H9 (cell line): ENCODE results near the gene IGSF9B. TPM values are rescaled to one million over a fixed set of nuclear protein-coding genes. Genes with fewer than 3 reads are reported as not detected.

Experiments
- DNase-seq: peaks from one replicate; pipeline ENCODE4 v3.0.0-alpha.2; 2017
- H2AFZ ChIP-seq: one replicate; pipeline ENCODE4 v1.6.1; 2013; ENCODE audit warnings: mild to moderate bottlenecking, low read length, control low read depth, moderate library complexity
- H2AK5ac ChIP-seq: 2 replicates; pipeline ENCODE4 v1.6.1; 2013; ENCODE audit warnings: low read length, control low read depth, mixed read lengths; ENCODE audit not compliant: insufficient read length
- H2BK120ac ChIP-seq: one replicate; pipeline ENCODE4 v1.6.1; 2013; ENCODE audit warnings: low read depth, mild to moderate bottlenecking, low read length, control low read depth, inconsistent platforms; ENCODE audit not compliant: poor library complexity, severe bottlenecking
- H2BK12ac ChIP-seq: 2 replicates; pipeline ENCODE4 v1.6.1; 2013; ENCODE audit warnings: low read length, control low read depth, mixed read lengths, low read depth; ENCODE audit not compliant: insufficient read length
- H2BK15ac ChIP-seq: 2 replicates; pipeline ENCODE4 v1.6.1; 2013; ENCODE audit warnings: low read depth, low read length, control low read depth
- H2BK20ac ChIP-seq: one replicate; pipeline ENCODE4 v1.6.1; 2013; ENCODE audit warnings: low read depth, mild to moderate bottlenecking, low read length, control low read depth, inconsistent platforms; ENCODE audit not compliant: poor library complexity, severe bottlenecking
- H2BK5ac ChIP-seq: 2 replicates; pipeline ENCODE4 v1.6.1; 2013; ENCODE audit warnings: low read length, control low read depth, mixed read lengths; ENCODE audit not compliant: insufficient read length
- H3K14ac ChIP-seq: 2 replicates; pipeline ENCODE4 v1.6.1; 2013; ENCODE audit warnings: low read length, control low read depth; ENCODE audit not compliant: insufficient read depth
- H3K18ac ChIP-seq: 2 replicates; pipeline ENCODE4 v1.6.1; 2013; ENCODE audit warnings: low read depth, mild to moderate bottlenecking, mixed read lengths, low read length, control low read depth; ENCODE audit not compliant: insufficient read length
- H3K23ac ChIP-seq: 2 replicates; pipeline ENCODE4 v1.6.1; 2013; ENCODE audit warnings: low read length, control low read depth, mixed read lengths, low read depth; ENCODE audit not compliant: insufficient read length
- H3K23me2 ChIP-seq: 2 replicates; pipeline ENCODE4 v1.6.1; 2013; ENCODE audit warnings: low read depth, mild to moderate bottlenecking, mixed read lengths, low read length, control low read depth; ENCODE audit not compliant: insufficient read length, poor library complexity, severe bottlenecking
- H3K27ac ChIP-seq: 2 replicates; pipeline ENCODE4 v1.5.1; 2013; ENCODE audit warnings: low read length, control low read depth, mixed read lengths, low read depth; ENCODE audit not compliant: insufficient read length
- H3K27me3 ChIP-seq: 2 replicates; pipeline ENCODE4 v1.6.1; 2013; ENCODE audit warnings: low read length, control low read depth, inconsistent platforms; ENCODE audit not compliant: insufficient read depth
- H3K4ac ChIP-seq: 2 replicates; pipeline ENCODE4 v1.6.1; 2013; ENCODE audit warnings: low read depth, mild to moderate bottlenecking, control low read depth, inconsistent platforms, low read length, moderate library complexity
- H3K4me1 ChIP-seq: 2 replicates; pipeline ENCODE4 v1.6.1; 2013; ENCODE audit warnings: low read length, control low read depth, inconsistent platforms; ENCODE audit not compliant: insufficient read depth
- H3K4me2 ChIP-seq: 2 replicates; pipeline ENCODE4 v1.6.1; 2013; ENCODE audit warnings: low read length, control low read depth, mixed read lengths; ENCODE audit not compliant: insufficient read length, insufficient read depth
- H3K56ac ChIP-seq: 2 replicates; pipeline ENCODE4 v1.6.1; 2013; ENCODE audit warnings: low read depth, mild to moderate bottlenecking, mixed read lengths, low read length, control low read depth; ENCODE audit not compliant: insufficient read length
- H3K79me1 ChIP-seq: 2 replicates; pipeline ENCODE4 v1.6.1; 2013; ENCODE audit warnings: low read depth, mild to moderate bottlenecking, moderate library complexity, low read length, control low read depth, inconsistent platforms; ENCODE audit not compliant: insufficient read depth, poor library complexity, severe bottlenecking
- H3K79me2 ChIP-seq: 2 replicates; pipeline ENCODE4 v1.6.1; 2013; ENCODE audit warnings: low read length, control low read depth, inconsistent platforms; ENCODE audit not compliant: insufficient read depth
- H3K9ac ChIP-seq: 2 replicates; pipeline ENCODE4 v1.6.1; 2013; ENCODE audit warnings: low read length, control low read depth, mixed read lengths; ENCODE audit not compliant: insufficient read length; ENCODE audit errors: extremely low read depth
- H3K9me3 ChIP-seq: one replicate; pipeline ENCODE4 v1.6.1; 2013; ENCODE audit warnings: low read depth, low read length, inconsistent platforms; ENCODE audit not compliant: control insufficient read depth
- H3T11ph ChIP-seq: one replicate; pipeline ENCODE4 v1.6.1; 2013; ENCODE audit warnings: mild to moderate bottlenecking, low read length, control low read depth, inconsistent platforms
- H4K20me1 ChIP-seq: one replicate; pipeline ENCODE4 v1.6.1; 2013; ENCODE audit not compliant: control insufficient read depth, insufficient read length, insufficient read depth
- H4K5ac ChIP-seq: 2 replicates; pipeline ENCODE4 v1.6.1; 2013; ENCODE audit warnings: low read depth, mild to moderate bottlenecking, mixed read lengths, low read length, control low read depth; ENCODE audit not compliant: insufficient read length
- H4K8ac ChIP-seq: replicated peaks from 2 replicates; pipeline ENCODE4 v1.6.1; 2013; ENCODE audit warnings: low read length, control low read depth, mixed read lengths, low read depth; ENCODE audit not compliant: insufficient read length
- H4K91ac ChIP-seq: 2 replicates; pipeline ENCODE4 v1.6.1; 2013; ENCODE audit warnings: low read depth, mild to moderate bottlenecking, moderate library complexity, mixed read lengths, low read length, control low read depth; ENCODE audit not compliant: insufficient read length
- H3K27ac Mint-ChIP-seq, 3 experiments: 2 replicates in 2 of 3; 3 replicates in 1 of 3; pipeline ENCODE4 v1.8.0; 2020 to 2021; ENCODE audit warnings: mixed read lengths in 3 of 3, mild to moderate bottlenecking in 1 of 3, moderate library complexity in 1 of 3
- H3K27me3 Mint-ChIP-seq: 2 replicates; pipeline ENCODE4 v1.8.0; 2021; ENCODE audit warnings: low read depth, mild to moderate bottlenecking, moderate library complexity, mixed read lengths
- H3K36me3 Mint-ChIP-seq, 3 experiments: 2 replicates in 2 of 3; 3 replicates in 1 of 3; pipeline ENCODE4 v1.8.0; 2020 to 2021; ENCODE audit warnings: low read depth in 3 of 3, mixed read lengths in 3 of 3; ENCODE audit not compliant: insufficient read depth in 1 of 3
- H3K4me1 Mint-ChIP-seq, 2 experiments: 2 replicates each; pipeline ENCODE4 v1.8.0; 2020; ENCODE audit warnings: mixed read lengths in 2 of 2
- H3K4me3 Mint-ChIP-seq, 2 experiments: 2 replicates in 1 of 2; 3 replicates in 1 of 2; pipeline ENCODE4 v1.8.0; 2020 to 2021; ENCODE audit warnings: mild to moderate bottlenecking in 2 of 2, mixed read lengths in 2 of 2, moderate library complexity in 1 of 2
- H3K9me3 Mint-ChIP-seq, 2 experiments: 2 replicates in 1 of 2; 3 replicates in 1 of 2; pipeline ENCODE4 v1.8.0; 2020; ENCODE audit warnings: mild to moderate bottlenecking in 2 of 2, mixed read lengths in 2 of 2, moderate library complexity in 1 of 2
- WGBS: extraction: QIAGEN DNeasy Blood & Tissue Kit; methylation state at CpG from one replicate; pipeline ENCODE4 v1.1.7; 2013; ENCODE audit warnings: missing lambda C conversion rate, low lambda C conversion rate, mixed read lengths; ENCODE audit not compliant: insufficient read length; ENCODE audit errors: extremely low coverage; 5-methylcytosine and 5-hydroxymethylcytosine counted together
- total RNA-seq: library from RNA; stranded (reverse); gene quantifications from 2 replicates; pipeline ENCODE4 v1.2.1, GENCODE V29; 2021
- TF ChIP-seq, protein P1 (sequence below): fragments of 200-600 bp; sonication (generic); conservative IDR thresholded peaks from 3 replicates; pipeline ENCODE4 v1.8.0; 2021; ENCODE audit warnings: antibody characterized with exemption, mild to moderate bottlenecking

Gene IGSF9B
- total RNA-seq, 1 experiment from 2014 or later: 25.7 TPM

DNA sequence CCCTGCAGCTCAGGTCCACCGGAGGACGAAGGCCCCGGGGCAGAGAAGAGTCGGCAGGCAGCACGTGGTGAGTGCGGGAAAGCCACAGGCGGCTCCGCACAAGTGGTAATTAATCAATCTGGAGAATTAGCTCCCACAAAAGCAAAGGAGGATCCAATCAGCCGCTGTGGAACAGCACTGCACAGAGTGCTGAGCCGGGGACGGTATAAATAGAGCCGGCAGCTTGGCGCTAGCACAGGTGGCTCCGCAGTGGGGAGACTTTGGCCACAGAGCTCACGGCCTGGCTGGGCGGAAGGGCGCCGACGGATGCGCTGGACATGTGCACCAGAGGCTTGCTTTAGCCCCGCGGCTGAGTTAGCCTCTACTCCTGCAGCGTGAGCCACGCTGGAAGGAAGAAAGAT, 48.9 kb downstream of the IGSF9B start:
- no peaks in the 10 kb centered on the region for H3K4me1 ChIP-seq
- no peak overlapping the region for H2BK120ac ChIP-seq
- no peak overlapping the region for H2BK12ac ChIP-seq
- H3K23me2 ChIP-seq: no peaks in the 10 kb centered on the region
- H3K79me1 ChIP-seq: no peaks in the 10 kb centered on the region
- no peak overlapping the region for H2AK5ac ChIP-seq
- H4K91ac ChIP-seq: no peak overlapping the region
- H2BK20ac ChIP-seq: no peak overlapping the region
- H3K27me3 ChIP-seq: no peaks in the 10 kb centered on the region
- WGBS: no CpG with 5 or more reads among the region's 24 CpGs
- no peak overlapping the region for H3K23ac ChIP-seq
- no peak overlapping the region for H2BK15ac ChIP-seq
- no peak overlapping the region for H3K18ac ChIP-seq
- no peak overlapping the region for H3K4me2 ChIP-seq
- H3K9me3 ChIP-seq: no peaks in the 10 kb centered on the region
- no peak overlapping the region for H3K9ac ChIP-seq
- H3K56ac ChIP-seq: no peak overlapping the region
- no peaks in the 10 kb centered on the region for H3K4me1 Mint-ChIP-seq
- H4K5ac ChIP-seq: no peak overlapping the region
- DNase-seq: no peak
- no peaks in the 10 kb centered on the region for H3K27me3 Mint-ChIP-seq
- no peak overlapping the region for H4K8ac ChIP-seq
- H3K4ac ChIP-seq: no peak overlapping the region
- H3K14ac ChIP-seq: no peak overlapping the region
- H2AFZ ChIP-seq: no peak overlapping the region
- no peak overlapping the region for H3K27ac Mint-ChIP-seq
- no peaks in the 10 kb centered on the region for H4K20me1 ChIP-seq
- H3K79me2 ChIP-seq: no peaks in the 10 kb centered on the region
- H3K27ac ChIP-seq: no peak overlapping the region
- TF ChIP-seq, protein P1, sequence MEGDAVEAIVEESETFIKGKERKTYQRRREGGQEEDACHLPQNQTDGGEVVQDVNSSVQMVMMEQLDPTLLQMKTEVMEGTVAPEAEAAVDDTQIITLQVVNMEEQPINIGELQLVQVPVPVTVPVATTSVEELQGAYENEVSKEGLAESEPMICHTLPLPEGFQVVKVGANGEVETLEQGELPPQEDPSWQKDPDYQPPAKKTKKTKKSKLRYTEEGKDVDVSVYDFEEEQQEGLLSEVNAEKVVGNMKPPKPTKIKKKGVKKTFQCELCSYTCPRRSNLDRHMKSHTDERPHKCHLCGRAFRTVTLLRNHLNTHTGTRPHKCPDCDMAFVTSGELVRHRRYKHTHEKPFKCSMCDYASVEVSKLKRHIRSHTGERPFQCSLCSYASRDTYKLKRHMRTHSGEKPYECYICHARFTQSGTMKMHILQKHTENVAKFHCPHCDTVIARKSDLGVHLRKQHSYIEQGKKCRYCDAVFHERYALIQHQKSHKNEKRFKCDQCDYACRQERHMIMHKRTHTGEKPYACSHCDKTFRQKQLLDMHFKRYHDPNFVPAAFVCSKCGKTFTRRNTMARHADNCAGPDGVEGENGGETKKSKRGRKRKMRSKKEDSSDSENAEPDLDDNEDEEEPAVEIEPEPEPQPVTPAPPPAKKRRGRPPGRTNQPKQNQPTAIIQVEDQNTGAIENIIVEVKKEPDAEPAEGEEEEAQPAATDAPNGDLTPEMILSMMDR: no peak
- H3T11ph ChIP-seq: no peak overlapping the region
- no peak overlapping the region for H3K4me3 Mint-ChIP-seq
- H3K36me3 Mint-ChIP-seq: peaks cover 36 to 77% (median 40%) of the 10 kb centered on the region in 3 experiments; a peak in 6 of 7 replicates
- no peaks in the 10 kb centered on the region for H3K9me3 Mint-ChIP-seq
- H2BK5ac ChIP-seq: no peak overlapping the region
